ENCODE measurements around the gene ARHGAP22. TPM values are rescaled to one million over a fixed set of nuclear protein-coding genes. Genes with fewer than 3 reads are reported as not detected.

ARHGAP22 gene
- total and polyA plus RNA-seq, 2 of the 4 experiments (the other 2 are of a cell fraction): 28.3 to 30.2 TPM

DNA sequence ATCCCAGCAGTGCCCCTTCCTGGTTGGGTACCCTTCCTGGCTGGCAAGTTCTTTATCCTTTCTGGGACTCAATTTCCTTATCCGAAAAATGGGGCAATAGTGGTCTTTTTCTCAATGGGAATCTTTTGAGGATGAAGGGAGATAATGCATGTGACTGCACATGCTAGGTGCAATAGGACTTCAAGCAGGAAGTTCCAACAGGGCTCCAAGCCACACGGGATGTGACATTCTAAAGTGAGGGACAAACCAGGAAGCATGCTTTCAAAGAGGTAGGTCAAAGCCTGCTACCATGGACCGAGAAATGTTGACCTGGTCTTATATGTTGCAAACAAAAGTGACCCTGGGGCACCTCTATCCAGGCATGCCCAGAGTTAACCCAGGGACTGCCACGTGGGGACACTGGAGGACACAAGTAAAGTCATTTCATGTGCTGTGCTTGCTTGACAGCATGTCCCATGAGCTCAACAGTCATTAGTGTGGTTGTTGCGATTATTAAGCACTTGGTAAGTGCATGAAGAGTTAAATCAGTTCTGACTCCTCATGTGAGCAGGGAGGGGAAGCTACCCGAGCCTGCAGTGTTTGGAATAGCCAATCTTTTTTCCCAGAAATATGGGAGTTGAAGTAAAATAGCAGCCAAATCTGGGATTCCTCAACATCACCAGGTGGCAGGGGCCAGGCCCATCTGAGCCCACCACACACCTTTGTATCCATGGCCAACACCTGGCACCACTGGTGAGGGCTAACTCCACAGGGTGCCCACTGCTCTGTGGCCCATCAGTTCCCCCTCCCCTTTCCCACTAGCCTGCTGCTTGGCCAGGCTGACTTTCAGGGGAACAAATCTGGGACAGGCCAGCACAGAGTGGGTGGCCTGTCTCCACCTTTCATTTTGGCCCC, 5.7 kb downstream of the ARHGAP22 start (continued):
- TF ChIP-seq, protein P1, sequence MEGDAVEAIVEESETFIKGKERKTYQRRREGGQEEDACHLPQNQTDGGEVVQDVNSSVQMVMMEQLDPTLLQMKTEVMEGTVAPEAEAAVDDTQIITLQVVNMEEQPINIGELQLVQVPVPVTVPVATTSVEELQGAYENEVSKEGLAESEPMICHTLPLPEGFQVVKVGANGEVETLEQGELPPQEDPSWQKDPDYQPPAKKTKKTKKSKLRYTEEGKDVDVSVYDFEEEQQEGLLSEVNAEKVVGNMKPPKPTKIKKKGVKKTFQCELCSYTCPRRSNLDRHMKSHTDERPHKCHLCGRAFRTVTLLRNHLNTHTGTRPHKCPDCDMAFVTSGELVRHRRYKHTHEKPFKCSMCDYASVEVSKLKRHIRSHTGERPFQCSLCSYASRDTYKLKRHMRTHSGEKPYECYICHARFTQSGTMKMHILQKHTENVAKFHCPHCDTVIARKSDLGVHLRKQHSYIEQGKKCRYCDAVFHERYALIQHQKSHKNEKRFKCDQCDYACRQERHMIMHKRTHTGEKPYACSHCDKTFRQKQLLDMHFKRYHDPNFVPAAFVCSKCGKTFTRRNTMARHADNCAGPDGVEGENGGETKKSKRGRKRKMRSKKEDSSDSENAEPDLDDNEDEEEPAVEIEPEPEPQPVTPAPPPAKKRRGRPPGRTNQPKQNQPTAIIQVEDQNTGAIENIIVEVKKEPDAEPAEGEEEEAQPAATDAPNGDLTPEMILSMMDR (conservative IDR thresholded peaks at IDR 0.05; ENCODE audit: low read depth, low read length): no peak

Data from IMR-90 (cell line).